Choroid plexus epithelial cell (primary cell): Measurements from ENCODE around the gene HLA-DPA1.

ENCODE experiments used
- DNase-seq: peaks from one replicate; pipeline ENCODE4 v3.0.0-alpha.2; 2010; ENCODE audit warnings: low read depth
- H3K4me3 ChIP-seq: 2 replicates; pipeline ENCODE4 v1.5.1; 2011; ENCODE audit warnings: low read depth, mild to moderate bottlenecking, control low read depth, low read length, moderate library complexity
- TF ChIP-seq, protein P1 (sequence below): conservative IDR thresholded peaks from 2 replicates; pipeline ENCODE4 v1.5.1; 2011; ENCODE audit warnings: low read depth, mild to moderate bottlenecking, control low read depth, inconsistent platforms, low read length, moderate library complexity

HLA-DPA1 gene

DNA sequence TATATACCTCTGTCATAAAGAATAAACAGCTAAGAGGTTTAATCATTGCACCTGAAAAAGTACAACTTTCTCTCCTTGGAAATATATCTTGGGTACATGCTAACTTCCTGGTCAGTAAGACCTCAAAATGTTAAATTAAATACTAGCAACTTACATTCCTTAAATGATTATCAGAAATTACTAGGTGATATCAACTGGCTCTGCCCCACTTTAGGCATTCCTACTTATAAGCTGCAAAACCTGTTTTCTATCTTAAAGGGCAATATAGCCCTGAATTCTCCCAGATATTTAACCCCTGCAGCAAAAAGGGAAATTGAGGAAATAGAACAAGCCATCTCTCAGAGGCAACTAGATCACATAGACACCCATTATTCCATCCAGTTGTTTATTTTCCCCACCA is 20.8 kb downstream of the HLA-DPA1 start:
- no peak overlapping the region for H3K4me3 ChIP-seq
- TF ChIP-seq, protein P1, sequence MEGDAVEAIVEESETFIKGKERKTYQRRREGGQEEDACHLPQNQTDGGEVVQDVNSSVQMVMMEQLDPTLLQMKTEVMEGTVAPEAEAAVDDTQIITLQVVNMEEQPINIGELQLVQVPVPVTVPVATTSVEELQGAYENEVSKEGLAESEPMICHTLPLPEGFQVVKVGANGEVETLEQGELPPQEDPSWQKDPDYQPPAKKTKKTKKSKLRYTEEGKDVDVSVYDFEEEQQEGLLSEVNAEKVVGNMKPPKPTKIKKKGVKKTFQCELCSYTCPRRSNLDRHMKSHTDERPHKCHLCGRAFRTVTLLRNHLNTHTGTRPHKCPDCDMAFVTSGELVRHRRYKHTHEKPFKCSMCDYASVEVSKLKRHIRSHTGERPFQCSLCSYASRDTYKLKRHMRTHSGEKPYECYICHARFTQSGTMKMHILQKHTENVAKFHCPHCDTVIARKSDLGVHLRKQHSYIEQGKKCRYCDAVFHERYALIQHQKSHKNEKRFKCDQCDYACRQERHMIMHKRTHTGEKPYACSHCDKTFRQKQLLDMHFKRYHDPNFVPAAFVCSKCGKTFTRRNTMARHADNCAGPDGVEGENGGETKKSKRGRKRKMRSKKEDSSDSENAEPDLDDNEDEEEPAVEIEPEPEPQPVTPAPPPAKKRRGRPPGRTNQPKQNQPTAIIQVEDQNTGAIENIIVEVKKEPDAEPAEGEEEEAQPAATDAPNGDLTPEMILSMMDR = no peak
- DNase-seq = no peak

DNA sequence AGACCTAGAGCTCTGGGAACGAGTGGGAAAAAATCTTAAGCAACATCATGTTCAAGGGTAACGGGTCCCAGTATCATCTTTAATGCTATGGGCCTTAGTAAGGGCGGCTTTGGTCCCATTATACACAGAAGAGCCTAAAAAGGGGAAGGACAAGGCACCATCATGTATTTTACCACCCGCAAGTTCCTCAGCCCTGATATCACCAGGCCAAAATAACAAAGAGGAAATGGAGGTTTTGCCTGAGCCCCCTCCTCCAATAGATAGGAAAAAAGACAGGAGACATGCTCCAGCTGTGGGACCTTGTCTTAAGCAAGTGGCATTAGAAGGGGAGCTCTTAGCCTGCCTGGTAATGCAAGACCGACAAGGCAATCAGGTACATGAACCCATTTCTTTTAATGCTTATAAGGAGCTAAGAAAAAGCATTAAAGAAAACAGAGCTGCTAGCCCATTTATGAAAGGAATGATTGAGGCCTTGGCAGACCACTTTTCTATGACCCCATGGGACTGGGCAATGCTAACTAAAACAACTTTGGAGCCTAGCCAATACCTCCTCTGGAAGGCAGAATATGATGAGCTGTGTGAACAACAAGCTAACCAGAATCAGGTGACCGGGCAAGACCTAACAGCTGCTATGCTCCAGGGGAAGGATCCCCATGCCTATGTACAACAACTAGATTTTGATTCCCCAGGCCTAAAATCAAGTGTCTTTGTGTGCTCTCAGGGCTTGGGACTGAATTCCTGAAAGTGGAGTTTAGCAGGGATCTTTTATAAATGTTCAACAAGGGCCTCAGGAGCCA is 23.2 kb downstream of the HLA-DPA1 start:
- H3K4me3 ChIP-seq = no peak overlapping the region
- TF ChIP-seq, protein P1 = no peak
- no peak for DNase-seq

DNA sequence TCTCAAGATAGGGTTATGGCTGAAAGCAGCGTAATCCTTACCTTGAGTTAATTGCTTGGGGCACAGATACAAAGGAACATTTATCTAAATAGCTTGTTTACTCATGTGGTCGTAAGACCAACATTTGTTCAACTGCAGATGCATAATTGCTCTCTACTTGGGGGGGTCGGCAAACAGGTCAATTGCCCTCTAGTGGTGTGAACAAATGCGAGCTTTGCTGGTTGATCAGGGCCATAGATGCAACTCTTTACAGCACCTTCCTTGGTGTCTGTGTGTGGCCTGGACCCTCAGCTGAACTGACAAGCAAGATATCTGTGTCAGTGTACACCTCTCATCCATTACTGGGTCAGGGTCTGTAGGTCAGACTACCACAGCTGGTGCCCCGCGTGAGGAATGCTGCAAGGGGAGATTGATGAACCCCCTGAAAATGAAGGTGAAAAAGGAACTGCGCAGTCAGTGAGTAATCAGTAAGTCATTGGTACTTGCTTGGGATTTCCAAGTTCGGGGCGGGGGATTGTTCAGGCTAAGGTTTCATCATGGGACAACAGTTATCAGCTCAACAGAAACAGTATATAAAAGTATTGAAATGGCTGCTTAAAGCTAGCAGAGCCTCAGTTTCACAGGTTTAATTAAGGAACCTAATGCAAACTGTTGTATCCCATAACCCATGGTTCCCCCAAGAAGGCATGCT is 24.0 kb downstream of the HLA-DPA1 start:
- DNase-seq = no peak
- TF ChIP-seq, protein P1 = peak; percentile 39
- H3K4me3 ChIP-seq = no peak overlapping the region

DNA sequence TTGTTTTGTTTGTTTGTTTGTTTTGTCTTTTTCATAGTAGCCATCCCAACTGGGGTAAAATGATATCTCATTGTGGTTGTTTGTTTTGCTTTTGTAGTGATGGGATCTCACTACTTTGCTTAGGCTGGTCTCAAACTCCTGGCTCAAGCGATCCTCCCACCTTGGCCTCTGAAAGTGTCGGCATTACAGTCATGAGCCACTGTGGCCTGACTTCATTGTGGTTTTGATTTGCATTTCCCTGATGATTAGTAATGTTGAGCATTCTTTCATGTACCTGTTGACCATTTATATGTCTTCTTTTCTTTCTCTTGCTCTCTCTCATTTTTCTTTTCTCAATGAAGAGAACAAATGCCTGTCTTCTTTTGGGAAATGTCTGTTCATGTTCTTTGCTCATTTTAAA is 33.3 kb downstream of the HLA-DPA1 start:
- DNase-seq = no peak
- H3K4me3 ChIP-seq = no peak overlapping the region
- TF ChIP-seq, protein P1 = no peak

DNA sequence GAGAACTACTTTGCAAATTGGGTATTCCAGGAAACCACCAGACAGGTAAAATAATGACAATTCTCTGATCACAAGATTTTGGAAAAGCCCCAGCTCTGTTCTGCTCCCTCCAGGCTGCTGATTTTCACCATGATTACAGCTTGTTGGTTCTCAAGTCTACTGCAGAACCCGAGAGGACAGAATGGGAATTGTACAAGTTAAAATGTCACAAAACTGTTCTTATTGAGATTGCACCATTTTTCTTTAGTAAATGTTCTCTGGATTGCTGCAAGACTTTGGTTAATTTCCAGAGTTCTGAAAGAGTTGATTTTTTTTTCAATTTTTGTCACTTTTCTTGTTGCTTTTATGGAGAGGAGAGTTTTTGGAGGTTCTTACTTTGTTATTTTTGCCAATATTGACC is 36.9 kb downstream of the HLA-DPA1 start:
- H3K4me3 ChIP-seq = no peak overlapping the region
- no peak for DNase-seq
- TF ChIP-seq, protein P1 = no peak

DNA sequence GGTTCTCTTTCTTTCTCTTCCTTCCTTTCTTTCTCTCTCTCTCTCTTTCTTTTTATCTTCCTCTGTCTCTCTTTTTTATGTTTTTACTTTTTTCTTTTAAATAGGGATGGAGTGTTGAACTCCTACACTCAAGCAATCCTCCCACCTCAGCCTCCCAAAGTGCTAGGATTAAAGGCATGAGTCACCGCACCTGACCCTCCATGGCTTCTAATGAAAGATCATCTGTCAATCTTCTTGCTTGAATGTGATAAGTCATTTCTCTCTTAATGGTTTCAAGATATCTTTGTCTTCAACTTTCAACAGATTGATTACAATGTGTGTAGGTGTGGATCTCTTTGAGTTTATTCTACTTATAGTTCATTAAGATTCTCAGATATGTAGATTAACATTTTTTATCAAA is 38.9 kb downstream of the HLA-DPA1 start:
- DNase-seq = no peak
- TF ChIP-seq, protein P1 = no peak
- no peak overlapping the region for H3K4me3 ChIP-seq

DNA sequence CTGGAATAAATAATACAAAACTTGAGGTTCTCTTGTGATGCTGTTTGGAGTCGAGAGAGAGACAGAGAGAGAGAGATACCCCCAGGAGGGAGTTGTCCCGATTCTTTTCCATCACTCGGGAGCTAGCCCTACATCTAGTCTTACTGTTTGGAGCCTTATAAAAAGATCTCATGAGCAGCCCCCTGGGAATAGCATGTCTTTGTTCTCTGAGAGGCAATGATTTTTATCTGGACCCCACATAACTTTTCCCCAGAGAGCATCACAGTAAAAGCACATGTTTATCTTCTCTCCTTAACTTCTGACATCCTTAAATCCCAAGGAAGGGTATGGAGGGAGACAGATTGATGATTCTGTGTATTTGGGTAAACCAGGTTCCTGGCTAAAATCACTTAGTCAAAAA is 43.2 kb downstream of the HLA-DPA1 start:
- TF ChIP-seq, protein P1 = no peak
- DNase-seq = no peak
- H3K4me3 ChIP-seq = no peak overlapping the region
